HG03280 (cell line): ENCODE measurements around the gene SRSF10.
"Not testable (repeated sequence)": the region's sequence is repeated elsewhere in the genome, so short reads cannot be mapped to it uniquely, and the experiment has no call there.

Source experiments
- ATAC-seq: cut with Tn5 transposase; IDR thresholded peaks from one replicate; pipeline ENCODE4 v1.9.1; 2021; ENCODE audit warnings: mild to moderate bottlenecking, moderate library complexity; ENCODE audit not compliant: unreplicated experiment

SRSF10 gene

DNA sequence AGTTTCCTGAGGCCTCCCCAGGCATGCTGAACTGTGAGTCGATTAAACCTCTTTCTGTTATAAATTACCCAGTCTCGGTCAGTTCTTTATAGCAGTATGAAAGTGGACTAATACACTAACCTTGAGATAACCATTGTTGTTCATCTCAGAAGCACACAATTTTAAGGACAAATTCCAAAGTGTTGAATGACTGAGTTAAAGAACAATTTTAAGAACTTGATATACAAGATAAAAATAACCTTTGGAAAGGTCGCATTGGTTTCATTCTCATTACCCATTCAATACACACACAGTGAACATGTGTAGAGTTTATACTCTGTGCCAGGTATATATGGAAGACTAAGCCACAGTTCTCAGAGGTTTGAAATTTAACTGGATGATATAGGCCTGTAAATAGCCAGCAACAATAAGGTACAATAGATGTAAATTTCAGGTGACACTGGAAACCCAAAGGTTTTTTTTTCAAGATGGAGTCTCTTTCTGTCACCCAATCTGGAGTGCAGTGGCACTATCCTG is 19.1 kb upstream of the SRSF10 start:
- ATAC-seq = no peak

DNA sequence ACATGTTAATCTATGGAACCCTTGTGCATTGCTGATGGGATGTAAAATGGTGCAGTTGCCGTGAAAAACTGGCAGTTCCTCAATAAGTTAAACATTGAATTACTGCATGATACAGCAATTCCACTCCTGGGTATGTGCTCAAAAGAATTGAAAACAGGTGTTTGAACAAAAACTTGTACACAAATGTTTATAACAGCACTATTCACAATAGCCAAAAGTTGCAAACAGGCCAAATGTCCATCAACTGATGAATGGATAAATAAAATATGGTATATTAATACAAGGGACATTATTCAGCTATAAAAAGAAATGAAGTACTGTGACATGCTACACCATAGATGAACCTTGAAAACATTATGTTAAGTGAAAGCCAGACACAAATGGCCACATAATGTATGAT is 17.7 kb upstream of the SRSF10 start:
- no peak for ATAC-seq

DNA sequence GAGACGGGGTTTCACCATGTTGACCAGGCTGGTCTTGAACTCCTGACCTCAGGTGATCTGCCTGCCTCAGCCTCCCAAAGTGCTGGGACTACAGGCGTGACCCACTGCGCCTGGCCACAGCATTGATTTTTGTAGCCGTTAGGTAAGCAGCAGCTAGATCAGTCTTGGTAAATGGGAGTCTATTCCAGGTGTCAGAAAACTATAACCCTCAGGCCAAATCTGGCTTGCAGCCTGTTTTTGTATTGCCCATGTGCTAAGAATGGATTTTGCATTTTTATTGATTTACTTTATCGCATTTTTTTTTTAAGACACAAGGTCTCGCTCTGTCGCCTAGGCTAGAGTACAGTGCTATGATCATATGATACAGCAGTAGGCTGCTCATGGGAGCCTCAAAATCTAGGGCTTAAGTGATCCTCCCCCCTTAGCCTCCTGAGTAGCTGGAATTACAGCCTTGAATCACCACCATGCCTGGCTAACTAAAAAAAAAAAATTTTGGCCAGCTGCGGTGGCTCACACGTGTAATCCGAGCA is 16.6 kb upstream of the SRSF10 start:
- ATAC-seq = no peak

DNA sequence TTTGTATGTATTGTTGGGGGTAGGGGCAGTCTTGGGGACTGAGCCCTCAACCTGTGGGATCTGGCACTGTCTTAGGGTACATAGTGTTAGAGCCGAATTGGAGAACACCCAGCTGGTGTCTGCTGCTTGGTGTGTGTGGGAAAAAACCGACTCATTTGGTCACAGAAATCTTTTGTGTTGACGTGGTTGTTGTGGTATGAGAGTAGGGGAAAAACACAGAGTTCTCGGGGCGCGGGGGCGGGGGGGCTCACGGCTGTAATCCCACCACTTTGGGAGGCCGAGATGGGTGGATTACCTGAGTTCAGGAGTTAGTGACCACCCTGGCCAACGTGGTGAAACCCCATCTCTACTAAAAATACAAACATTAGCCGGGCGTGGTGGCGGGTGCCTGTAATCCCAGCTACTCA is 15.3 kb upstream of the SRSF10 start:
- no peak for ATAC-seq

DNA sequence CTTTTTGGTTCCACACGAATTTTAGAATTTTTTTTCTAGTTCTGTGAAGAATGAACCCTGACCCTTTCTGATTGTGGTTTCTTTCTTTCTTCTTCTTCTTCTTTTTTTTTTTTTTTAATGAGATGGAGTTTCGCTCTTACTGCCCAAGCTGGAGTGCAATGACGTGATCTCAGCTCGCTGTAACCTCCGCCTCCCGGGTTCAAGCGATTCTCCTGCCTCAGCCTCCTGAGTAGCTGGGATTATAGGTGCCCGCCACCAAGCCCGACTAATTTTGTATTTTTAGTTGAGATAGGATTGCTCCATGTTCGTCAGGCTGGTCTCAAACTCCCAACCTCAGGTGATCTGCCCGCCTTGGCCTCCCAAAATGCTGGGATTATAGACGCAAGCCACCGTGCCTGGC is 11.9 kb upstream of the SRSF10 start:
- ATAC-seq = not testable (repeated sequence)

DNA sequence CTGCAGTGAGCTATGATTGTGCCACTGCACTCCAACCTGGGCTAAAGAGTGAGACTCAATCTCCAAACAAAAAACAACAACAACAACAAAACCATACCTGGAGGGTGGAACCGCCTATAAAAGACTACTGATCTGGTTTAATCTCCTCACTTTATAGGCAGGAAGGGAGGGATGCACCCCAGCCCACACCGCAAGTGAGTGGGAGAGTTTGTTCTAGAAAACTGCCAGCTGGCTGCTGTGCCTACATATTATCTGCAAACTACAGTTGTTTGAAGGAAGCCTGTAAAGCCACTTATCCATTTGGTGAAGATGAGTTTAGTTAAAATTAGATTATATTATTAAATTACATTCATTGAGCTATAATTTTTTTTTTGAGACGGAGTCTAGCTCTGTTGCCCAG is 9.1 kb upstream of the SRSF10 start:
- no peak for ATAC-seq

DNA sequence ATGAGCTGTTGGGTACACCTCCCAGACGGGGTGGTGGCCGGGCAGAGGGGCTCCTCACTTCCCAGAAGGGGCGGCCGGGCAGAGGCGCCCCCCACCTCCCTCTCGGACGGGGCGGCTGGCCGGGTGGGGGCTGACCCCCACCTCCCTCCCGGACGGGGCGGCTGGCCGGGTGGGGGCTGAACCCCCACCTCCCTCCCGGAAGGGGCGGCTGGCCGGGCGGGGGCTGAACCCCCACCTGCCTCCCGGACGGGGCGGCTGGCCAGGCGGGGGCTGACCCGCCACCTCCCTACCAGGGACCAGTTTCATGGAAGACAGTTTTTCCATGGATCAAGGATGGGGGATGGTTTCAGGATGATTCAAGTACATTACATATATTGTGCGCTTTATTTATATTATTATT is 6.9 kb upstream of the SRSF10 start:
- ATAC-seq = not testable (repeated sequence)

DNA sequence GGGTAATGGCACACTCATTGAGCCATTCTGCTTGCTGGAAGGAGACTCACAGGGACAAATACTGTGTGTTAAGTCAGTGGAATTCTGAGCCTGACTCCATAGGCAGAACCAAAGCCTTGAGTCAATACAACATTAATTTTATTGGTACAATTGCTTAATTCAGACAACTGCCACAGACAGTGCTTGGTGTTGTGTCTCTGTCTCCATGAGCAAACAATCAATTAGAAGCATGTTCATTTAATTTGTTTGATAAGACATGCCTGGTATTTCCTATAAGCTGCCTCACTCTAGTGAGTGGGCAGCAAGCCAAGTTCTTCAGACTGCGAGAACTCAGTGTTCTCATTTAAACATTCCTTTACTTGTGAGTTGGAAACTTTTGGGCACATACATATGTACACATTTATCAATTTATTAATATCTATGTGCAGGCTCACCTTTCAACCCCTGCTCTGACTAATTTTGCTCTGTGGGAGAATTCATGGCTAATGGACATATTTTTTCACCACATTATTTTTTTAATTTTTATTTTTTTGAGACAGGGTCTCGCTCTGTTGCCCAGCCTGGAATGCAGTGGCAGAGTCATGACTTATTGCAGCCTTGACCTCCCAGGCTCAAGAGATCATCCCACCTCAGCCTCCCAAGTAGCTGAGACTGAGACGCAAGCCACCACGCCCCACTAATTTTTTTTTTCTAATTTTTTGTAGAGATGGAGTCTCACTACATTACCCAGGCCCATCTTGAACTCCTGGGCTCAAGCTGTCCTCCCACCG is 4.5 kb upstream of the SRSF10 start:
- ATAC-seq = no peak

DNA sequence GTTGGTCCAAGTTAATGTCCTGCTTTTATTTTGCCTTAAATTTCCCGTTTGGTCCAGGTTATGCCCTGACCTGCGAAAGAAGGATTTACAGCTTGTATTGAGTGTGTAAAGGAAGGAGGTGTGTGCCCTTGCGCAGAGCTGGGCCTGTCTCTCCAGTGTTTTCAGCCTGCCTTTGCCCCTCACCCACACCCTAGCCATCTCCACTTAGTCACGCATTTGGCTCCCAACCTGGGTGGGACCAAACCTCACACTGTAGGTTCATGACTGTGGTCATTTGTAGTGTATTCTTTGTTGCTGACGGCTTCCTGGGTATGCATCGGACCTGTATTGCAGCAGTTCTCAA is 572 bp upstream of the SRSF10 start:
- ATAC-seq = no peak

DNA sequence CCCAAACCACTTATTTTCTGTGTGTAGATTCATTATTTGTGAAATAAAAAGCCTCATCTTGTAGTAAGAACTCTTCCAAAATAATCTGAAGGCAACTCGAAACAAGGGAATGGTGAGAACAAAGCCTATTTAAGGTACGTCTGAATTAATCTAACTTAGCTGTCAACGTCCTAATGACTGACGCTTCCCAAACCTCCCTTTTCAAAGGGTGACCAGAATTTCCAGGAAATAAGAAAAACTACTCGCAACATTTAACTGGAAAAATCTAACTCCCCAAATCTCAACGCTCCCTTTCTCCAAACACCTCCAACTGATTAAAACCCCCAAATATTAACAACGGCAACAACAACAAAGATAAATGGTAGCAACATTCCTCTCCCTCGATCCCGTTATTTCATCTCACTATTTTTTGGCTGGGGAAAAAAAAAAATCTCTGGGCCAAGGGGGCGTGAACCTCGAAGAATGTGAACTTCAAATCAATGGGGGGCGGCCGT is 693 bp downstream of the SRSF10 start:
- ATAC-seq = no peak

DNA sequence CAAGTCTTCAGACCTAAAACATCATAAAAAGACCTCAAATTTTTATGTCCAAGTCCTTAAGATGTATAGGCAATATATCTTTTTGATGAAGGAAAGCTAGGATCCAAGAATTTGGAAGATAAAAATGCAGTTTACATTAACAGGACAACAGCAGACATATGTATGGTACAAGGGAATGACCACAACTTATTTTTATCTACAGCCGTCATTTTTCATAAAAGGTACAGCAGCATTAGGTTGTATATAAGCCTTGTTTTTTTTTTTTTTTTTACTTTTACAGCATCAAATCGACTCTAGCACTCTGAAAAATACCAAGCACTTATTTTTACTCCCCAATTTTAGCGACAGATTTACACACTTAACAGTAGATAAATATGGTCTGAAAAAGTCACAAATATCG is 1.3 kb downstream of the SRSF10 start:
- ATAC-seq = no peak

DNA sequence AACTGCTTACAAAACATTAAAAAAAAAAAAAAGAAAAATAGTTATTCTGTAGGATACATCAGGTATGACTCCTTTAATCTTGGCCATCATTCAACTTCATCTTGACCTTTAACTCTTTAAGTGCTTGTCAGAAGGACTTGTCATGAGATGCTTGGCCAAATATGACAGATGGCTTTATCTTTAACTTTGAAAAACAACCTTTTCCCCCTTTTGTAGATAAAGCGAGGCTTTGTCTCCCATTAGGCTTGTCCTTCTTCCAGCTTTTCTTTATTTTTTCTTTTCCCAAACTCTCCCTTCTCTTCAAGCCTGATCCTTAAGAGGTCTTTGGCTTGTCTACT is 2.3 kb downstream of the SRSF10 start:
- ATAC-seq = no peak

DNA sequence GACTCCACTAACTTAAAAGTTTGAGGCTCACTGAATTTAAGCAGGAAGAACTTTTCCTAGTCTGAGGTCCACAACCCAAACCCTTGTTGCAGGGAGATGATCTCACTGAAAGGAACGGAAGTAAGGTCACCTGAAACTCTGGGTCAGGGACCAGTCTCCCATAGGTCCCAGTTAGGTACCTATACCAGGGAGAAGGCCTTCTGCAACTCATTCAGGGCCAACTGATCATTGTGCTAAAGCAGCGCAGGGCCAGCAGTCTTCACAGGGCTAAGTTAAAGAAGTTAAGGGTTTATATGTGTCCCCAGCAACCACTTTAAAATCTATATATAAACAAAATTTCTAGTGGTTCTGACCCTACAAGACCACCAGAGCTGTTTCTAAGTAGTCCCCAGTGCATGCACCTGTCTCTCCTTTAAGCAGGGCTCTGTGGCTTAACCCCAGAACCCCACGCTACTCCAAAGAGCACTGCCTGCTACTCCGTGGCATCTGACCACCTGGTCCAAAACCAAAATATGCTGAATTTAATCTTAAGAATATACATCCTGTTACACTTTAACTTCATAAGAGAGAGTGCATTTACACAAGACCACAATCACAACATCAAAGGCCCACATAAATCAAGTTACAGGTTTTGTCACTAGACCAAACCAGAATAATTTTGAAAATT is 2.8 kb downstream of the SRSF10 start:
- no peak for ATAC-seq

DNA sequence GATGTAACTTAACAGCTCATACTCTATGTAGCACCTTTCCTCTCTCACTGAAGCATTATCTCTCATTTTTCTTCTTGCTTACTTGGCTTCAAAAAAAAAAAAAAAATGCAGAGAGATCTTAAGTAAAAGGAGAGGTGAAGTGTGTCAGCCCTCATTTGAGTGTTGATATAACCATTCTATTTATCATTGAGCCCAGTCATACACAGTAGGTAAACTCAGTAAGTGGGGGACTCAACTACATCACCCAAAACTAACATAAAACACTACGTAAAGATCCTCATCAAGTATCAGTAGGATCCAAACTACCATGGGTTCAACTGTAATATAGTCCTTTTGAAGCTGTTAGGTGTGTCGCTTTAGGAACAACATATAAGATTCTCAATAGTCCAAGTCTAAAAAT is 12.3 kb downstream of the SRSF10 start:
- ATAC-seq = no peak

DNA sequence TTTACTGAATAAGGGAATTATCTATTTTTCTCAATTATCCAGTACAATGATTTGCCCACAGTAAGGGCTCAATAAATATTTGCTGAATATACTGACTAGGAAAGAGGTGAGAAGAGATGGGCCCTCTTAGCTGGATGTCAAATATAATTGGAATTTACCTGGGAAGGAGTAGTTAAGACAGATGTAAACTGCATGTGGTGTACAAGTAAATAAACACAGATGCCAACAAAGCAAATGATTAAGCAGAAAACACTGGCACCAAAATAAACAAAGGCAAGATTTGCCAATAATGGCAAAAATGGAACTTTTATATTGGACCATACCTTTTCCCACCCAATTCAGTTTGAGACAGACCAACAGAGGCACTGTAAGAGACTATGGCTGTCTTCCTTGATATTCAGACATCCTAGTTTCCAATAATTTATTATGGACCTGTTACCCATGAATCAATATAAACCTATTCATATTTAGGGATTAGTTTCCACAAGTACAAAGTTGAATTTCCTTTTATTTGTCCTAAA is 13.1 kb downstream of the SRSF10 start:
- no peak for ATAC-seq

DNA sequence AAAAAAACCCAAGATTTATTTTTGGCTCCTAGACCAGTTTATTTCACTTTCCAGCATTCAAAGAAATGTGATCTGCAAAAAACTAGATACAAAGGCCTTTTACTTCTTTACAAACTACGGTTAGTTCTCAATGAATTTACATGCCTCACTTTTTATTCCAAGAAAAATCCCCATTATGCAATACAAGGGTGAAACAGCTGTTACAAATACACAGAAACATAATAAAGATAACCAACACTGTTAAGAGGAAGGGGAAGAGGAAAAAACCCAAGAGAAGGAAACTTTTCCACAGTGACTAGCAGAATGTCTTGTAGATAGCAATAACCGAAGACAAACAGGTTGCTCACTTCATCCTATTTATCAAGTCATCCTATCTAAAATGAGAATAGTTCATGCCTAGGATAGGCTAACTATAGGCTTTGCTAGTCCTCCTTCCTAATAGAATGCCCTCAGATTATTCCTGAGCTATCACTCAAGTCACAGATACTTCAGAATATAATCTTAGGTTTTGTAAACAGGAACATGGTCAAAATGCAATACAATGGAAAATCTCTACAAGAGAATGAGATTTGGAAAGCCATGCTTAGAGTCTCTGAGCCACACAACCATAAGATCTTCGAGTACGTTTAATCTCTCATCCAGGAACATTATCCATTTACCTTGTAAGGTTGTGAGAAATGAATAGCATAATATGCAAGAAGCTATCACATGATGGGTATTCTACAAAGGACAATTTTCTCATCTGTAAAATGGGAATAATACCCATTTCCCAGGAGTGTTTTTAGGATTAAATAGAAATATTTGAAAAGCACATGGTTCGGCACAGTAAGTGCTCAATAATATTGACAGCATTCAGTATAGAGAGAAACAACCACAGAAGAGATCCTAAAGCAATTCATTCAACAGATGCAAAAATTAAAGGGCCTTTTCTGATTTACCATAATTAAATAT is 15.1 kb downstream of the SRSF10 start:
- no peak for ATAC-seq

DNA sequence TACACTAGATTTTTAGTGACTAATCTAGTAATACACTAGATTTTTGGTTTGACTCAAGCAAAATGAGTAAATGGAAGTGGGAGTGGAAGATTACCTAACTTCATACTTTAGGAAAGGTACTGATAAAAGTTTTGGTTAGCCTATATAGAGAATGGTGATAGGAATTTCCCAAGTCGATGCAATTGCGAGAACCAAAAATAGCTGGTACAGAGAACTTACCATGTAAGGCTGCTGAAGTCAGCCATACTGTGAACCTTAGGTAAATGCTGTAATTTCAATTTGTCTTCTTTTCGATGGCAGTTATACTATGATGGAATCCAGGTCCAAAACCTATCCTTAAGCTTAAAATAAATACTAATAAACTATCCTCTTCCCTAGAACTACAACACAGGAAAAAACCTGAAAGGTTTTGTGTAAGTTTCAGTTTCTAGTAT is 15.9 kb downstream of the SRSF10 start:
- no peak for ATAC-seq

DNA sequence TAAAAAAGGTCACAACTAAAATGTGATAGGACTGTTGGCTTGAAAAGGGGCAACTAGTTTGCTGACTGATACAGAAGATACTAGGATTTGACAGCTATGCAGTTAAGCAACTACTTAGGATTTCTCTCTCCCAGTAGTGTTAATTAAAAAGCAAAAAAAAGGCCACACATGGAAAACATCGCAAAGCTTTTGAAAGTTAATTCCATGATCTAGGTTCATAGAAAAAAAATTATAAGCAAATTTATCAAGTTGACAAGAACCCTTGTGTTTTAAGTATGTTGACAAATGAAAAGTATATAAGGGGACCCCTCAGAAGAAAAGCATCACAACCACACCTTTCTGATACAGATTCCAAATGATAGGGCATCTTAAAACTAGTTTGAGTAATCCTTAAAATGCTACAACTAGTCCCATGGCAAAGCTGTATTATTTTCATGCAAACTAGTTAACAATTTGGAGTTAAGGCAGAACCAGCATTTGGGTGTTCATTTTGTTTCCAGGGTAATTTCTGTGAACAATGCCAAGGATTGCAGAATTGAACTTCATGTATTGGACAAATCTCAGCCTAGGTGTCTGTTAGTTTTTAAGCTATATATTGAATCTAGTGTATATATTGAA is 16.4 kb downstream of the SRSF10 start:
- no peak for ATAC-seq

DNA sequence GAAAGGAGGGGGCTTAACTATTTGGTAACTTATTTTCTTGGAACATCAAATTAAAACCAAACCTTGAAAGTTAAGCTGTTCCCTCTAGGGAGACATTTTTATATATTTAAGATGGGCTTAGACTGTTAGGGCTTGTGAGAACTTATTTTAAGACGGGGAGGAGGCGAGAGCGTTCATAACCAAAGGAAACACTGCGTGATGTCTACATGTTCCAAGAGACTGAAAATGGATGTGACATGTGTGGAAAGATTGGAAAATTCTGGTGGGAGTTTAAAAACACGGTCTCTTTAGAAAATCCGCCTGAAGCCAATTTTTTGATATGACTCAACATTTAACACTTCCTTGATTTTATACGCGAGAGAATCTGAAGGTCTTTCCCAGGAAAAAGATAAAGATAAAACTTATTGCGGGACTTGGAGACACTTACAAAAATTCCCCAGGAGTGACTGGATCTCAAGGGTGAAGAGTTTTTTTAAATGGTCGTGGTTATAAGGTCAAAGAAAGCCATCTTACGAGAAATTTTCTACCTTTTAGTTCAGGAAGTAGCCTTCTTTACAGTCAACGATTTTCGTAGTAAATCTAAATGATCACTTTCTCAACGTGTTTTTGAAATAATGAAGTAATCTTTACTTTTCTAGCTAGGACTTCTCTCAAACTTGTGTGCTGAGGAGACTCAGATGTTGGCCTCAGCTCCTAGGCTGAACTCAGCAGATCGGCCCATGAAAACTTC is 19.7 kb downstream of the SRSF10 start:
- ATAC-seq = no peak
